NCI-H748 treated with DMSO at 0.1 percent for 48 hours (cell line): ENCODE results near the gene IGHMBP2.
"Not testable (repeated sequence)": the region's sequence is repeated elsewhere in the genome, so short reads cannot be mapped to it uniquely, and the experiment has no call there.

ENCODE experiments used
- DNase-seq: peaks from one replicate; lab custom pipeline; 2025; lab: John Stamatoyannopoulos, UW

IGHMBP2 gene

GRCh38 chr11:68963779-68964178 is 60.1 kb downstream of the IGHMBP2 start:
- DNase-seq, result no peak

GRCh38 chr11:68965901-68966853 is 62.5 kb downstream of the IGHMBP2 start:
- no peak for DNase-seq

GRCh38 chr11:68966894-68967780 is 63.4 kb downstream of the IGHMBP2 start:
- DNase-seq, result no peak

GRCh38 chr11:68968306-68969250 is 64.9 kb downstream of the IGHMBP2 start:
- DNase-seq, result no peak

GRCh38 chr11:68969386-68969785 is 65.7 kb downstream of the IGHMBP2 start:
- no peak for DNase-seq

GRCh38 chr11:68970921-68971636 is 67.4 kb downstream of the IGHMBP2 start:
- no peak for DNase-seq

GRCh38 chr11:68973219-68973618 is 69.5 kb downstream of the IGHMBP2 start:
- DNase-seq, result no peak

GRCh38 chr11:68973706-68974105 is 70.0 kb downstream of the IGHMBP2 start:
- DNase-seq, result not testable (repeated sequence)

GRCh38 chr11:68974421-68975194 is 70.9 kb downstream of the IGHMBP2 start:
- DNase-seq, result no peak

- DNase-seq, result no peak
Measured at GRCh38 chr11:68976095-68976494, 72.4 kb downstream of the IGHMBP2 start.

GRCh38 chr11:68976563-68976962 is 72.9 kb downstream of the IGHMBP2 start:
- no peak for DNase-seq

- DNase-seq, result no peak
Measured at GRCh38 chr11:68977781-68978625, 74.3 kb downstream of the IGHMBP2 start.

GRCh38 chr11:68978626-68978930 is 74.9 kb downstream of the IGHMBP2 start:
- DNase-seq, result no peak

- no peak for DNase-seq
Measured at GRCh38 chr11:68978931-68979594, 75.4 kb downstream of the IGHMBP2 start.

- no peak for DNase-seq
Measured at GRCh38 chr11:68979931-68980775, 76.5 kb downstream of the IGHMBP2 start.

GRCh38 chr11:68980776-68981065 is 77.0 kb downstream of the IGHMBP2 start, which contains the start of gene MRGPRD:
MRGPRD (minus strand) TSS chr11:68980986; CDS start chr11:68980986, 0 bp downstream.
- no peak for DNase-seq

- no peak for DNase-seq
Measured at GRCh38 chr11:68982134-68982533, 78.4 kb downstream of the IGHMBP2 start.

- no peak for DNase-seq
Measured at GRCh38 chr11:68983801-68984200, 80.1 kb downstream of the IGHMBP2 start.
